Keratinocyte (primary cell): ENCODE measurements around the gene DSG2. TPM values are rescaled to one million over a fixed set of nuclear protein-coding genes. Genes with fewer than 3 reads are reported as not detected.
"Not testable (repeated sequence)": the region's sequence is repeated elsewhere in the genome, so short reads cannot be mapped to it uniquely, and the experiment has no call there.

Experiments used
- DNase-seq: peaks from one replicate; pipeline ENCODE4 v3.0.0-alpha.2; 2011; ENCODE audit warnings: low read depth, missing footprints, low spot score
- FAIRE-seq: peaks from 2 replicates; lab custom pipeline; 2011; peaks lifted over from hg19 to GRCh38; lab: Jason Lieb, UNC
- H2AFZ ChIP-seq: 2 replicates; pipeline ENCODE4 v1.6.0; 2012; ENCODE audit warnings: low read length, control low read depth, inconsistent platforms; ENCODE audit not compliant: control insufficient read depth
- H3K27ac ChIP-seq: 2 replicates; pipeline ENCODE4 v1.5.1; 2011; ENCODE audit warnings: low read length; ENCODE audit not compliant: control insufficient read depth, insufficient read depth
- H3K27me3 ChIP-seq: 3 replicates; pipeline ENCODE4 v1.6.0; 2011; ENCODE audit warnings: low read length; ENCODE audit not compliant: control insufficient read depth, insufficient read depth; ENCODE audit errors: extremely low read depth
- H3K36me3 ChIP-seq, 2 experiments: 2 replicates in 1 of 2; 3 replicates in 1 of 2; pipeline ENCODE4 v1.5.1; 2011; ENCODE audit warnings: low read length in 2 of 2, mild to moderate bottlenecking in 1 of 2; ENCODE audit not compliant: control insufficient read depth in 2 of 2, insufficient read depth in 2 of 2; ENCODE audit errors: extremely low read depth in 1 of 2
- H3K4me1 ChIP-seq: 3 replicates; pipeline ENCODE4 v1.5.1; 2011; ENCODE audit warnings: low read length; ENCODE audit not compliant: control insufficient read depth, insufficient read depth; ENCODE audit errors: extremely low read depth
- H3K4me2 ChIP-seq: 3 replicates; pipeline ENCODE4 v1.6.0; 2011; ENCODE audit warnings: low read depth, low read length; ENCODE audit not compliant: control insufficient read depth, insufficient read depth; ENCODE audit errors: extremely low read depth
- H3K4me3 ChIP-seq, 3 experiments: fragments of 200-600 bp in 1 of 3; sonication (generic) in 1 of 3; 2 replicates in 2 of 3; 3 replicates in 1 of 3; pipeline ENCODE4 v1.5.1; 2011 to 2016; ENCODE audit warnings: low read length in 3 of 3, mild to moderate bottlenecking in 3 of 3, control low read depth in 2 of 3, inconsistent platforms in 1 of 3, low read depth in 1 of 3, mixed read lengths in 1 of 3, mixed run types in 1 of 3, moderate library complexity in 1 of 3; ENCODE audit not compliant: control insufficient read depth in 2 of 3, insufficient read depth in 2 of 3; ENCODE audit errors: extremely low read depth in 1 of 3
- H3K79me2 ChIP-seq: 2 replicates; pipeline ENCODE4 v1.6.0; 2012; ENCODE audit warnings: low read length; ENCODE audit not compliant: control insufficient read depth, insufficient read depth
- H3K9ac ChIP-seq: 3 replicates; pipeline ENCODE4 v1.6.0; 2011; ENCODE audit warnings: low read length; ENCODE audit not compliant: control insufficient read depth, insufficient read depth; ENCODE audit errors: extremely low read depth
- H3K9me1 ChIP-seq: 3 replicates; pipeline ENCODE4 v1.6.0; 2011; ENCODE audit warnings: low read length; ENCODE audit not compliant: control insufficient read depth, insufficient read depth; ENCODE audit errors: extremely low read depth
- H3K9me3 ChIP-seq: 2 replicates; pipeline ENCODE4 v1.5.1; 2012; ENCODE audit warnings: low read depth, low read length; ENCODE audit not compliant: control insufficient read depth
- H4K20me1 ChIP-seq: 3 replicates; pipeline ENCODE4 v1.6.0; 2011; ENCODE audit warnings: low read length; ENCODE audit not compliant: control insufficient read depth, insufficient read depth; ENCODE audit errors: extremely low read depth
- EZH2 ChIP-seq: IDR thresholded peaks from one replicate; pipeline ENCODE4 v1.6.1; 2012; ENCODE audit warnings: inconsistent platforms, mild to moderate bottlenecking, low read length, moderate library complexity
- dilution Hi-C: fragments of 300-500 bp; cut with MboI; formaldehyde crosslinking; loops from one replicate; pipeline ENCODE4 v1.7.0; 2020; ENCODE audit warnings: low sequenced_read_pairs; ENCODE audit not compliant: extremely low pct_ligation_motif_present
- polyA plus RNA-seq, 5 experiments: library from polyadenylated mRNA; depleted of rRNA in 3 of 5; stranded (reverse) in 3 of 5; stranded (forward) in 1 of 5; unstranded in 1 of 5; fragments of >200 nt; gene quantifications; 1 replicate in 1 of 5; 2 replicates in 3 of 5; 3 replicates in 1 of 5; pipeline versions ENCODE4 v1.2.1 to v1.2.3, GENCODE V29; 2011 to 2012; ENCODE audit warnings: missing spikeins in 2 of 5, low read depth in 1 of 5, low replicate concordance in 1 of 5
- TF ChIP-seq, protein P1 (sequence below), 3 experiments: IDR thresholded peaks in 1 of 3; conservative IDR thresholded peaks in 1 of 3; optimal IDR thresholded peaks in 1 of 3; 2 replicates in 2 of 3; 3 replicates in 1 of 3; pipeline versions ENCODE3 to v1.5.1; 2011; ENCODE audit warnings: low read length in 3 of 3, mild to moderate bottlenecking in 3 of 3, moderate library complexity in 2 of 3, control low read depth in 1 of 3, inconsistent platforms in 1 of 3; ENCODE audit not compliant: insufficient read depth in 2 of 3; ENCODE audit errors: extremely low read depth in 1 of 3

Gene DSG2
- polyA plus RNA-seq, 1 donor (not counting 4 experiments of a cell fraction or from before 2014, with no cell fraction given), result 140 TPM

DNA sequence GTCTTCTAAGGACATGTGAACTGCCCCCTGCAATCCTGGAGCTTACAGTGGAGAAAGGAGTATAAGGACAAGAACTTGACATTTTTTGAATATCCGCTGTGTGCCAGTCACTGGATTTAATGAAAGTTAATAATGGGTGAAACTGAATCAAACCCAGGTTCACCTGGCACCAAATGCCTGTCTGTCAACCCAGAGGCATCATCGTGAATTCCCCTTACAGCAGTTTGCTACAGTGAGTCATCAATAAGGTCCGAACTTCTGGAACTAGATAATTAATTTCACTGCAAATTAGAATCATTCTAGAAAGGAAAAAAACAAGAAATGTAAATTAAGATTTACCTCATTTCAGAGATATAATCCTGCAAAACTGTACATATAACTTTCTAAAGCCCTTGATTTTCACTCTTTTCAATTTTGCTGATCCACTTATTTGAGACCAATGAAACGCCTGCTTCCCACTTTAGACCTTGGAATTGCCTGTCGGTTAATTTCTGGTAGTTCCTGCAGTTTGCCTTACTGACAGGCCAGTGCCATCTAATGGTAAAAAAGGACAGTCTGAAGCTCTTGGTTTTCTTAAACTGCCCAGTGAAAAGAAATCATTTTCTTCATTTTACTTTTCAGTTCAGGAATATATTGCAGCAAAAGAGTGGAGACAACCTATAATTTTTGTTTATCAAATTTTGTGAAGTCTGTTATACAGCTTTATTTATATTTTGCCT is 8.2 kb downstream of the DSG2 start:
- TF ChIP-seq EZH2, result no peak
- TF ChIP-seq, protein P1, sequence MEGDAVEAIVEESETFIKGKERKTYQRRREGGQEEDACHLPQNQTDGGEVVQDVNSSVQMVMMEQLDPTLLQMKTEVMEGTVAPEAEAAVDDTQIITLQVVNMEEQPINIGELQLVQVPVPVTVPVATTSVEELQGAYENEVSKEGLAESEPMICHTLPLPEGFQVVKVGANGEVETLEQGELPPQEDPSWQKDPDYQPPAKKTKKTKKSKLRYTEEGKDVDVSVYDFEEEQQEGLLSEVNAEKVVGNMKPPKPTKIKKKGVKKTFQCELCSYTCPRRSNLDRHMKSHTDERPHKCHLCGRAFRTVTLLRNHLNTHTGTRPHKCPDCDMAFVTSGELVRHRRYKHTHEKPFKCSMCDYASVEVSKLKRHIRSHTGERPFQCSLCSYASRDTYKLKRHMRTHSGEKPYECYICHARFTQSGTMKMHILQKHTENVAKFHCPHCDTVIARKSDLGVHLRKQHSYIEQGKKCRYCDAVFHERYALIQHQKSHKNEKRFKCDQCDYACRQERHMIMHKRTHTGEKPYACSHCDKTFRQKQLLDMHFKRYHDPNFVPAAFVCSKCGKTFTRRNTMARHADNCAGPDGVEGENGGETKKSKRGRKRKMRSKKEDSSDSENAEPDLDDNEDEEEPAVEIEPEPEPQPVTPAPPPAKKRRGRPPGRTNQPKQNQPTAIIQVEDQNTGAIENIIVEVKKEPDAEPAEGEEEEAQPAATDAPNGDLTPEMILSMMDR (optimal IDR thresholded peaks at IDR 0.05 in 1 of 3, IDR thresholded peaks at IDR 0.05 in 1 of 3, conservative IDR thresholded peaks at IDR 0.05 in 1 of 3; ENCODE audit: extremely low read depth in 1 of 3, insufficient read depth in 2 of 3, low read length in 3 of 3), result peak; percentile 32 to 46 (median 43)
- DNase-seq (no peak), FAIRE-seq (peak; percentile 84)
- dilution Hi-C loops, result no loop called here
- Histone ChIP-seq H3K27ac (peak overlapping the region; percentile 44), H3K27me3 (no peaks in the 10 kb centered on the region), H3K36me3 (peaks cover 0 to 5% of the 10 kb centered on the region in 2 experiments), H3K9me3 (no peaks in the 10 kb centered on the region), H3K9me1 (no peaks in the 10 kb centered on the region), H3K4me3 (no peak overlapping the region), H4K20me1 (peaks cover 3% of the 10 kb centered on the region), H3K9ac (no peak overlapping the region), H3K4me2 (peak overlapping the region; percentile 44), H3K79me2 (peaks cover 76% of the 10 kb centered on the region), H2AFZ (no peak overlapping the region), H3K4me1 (peaks cover 45% of the 10 kb centered on the region)

DNA sequence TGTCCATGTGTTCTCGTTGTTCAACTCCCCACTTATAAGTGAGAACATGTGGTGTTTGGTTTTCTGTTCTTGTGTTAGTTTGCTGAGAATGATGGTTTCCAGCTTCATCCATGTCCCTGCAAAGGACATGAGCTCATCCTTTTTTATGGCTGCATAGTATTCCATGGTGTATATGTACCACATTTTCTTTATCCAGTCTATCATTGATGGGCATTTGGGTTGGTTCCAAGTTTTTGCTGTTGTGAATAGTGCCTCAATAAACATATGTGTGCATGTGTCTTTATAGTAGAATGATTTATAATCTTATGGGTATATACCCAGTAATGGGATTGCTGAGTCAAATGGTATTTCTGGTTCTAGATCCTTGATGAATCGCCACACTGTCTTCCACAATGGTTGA is 9.1 kb downstream of the DSG2 start:
- dilution Hi-C loops, FAIRE-seq: not testable (repeated sequence)
- H3K79me2 ChIP-seq, result peaks cover 76% of the 10 kb centered on the region

More for the DNA sequence above, 9.1 kb downstream of the DSG2 start:
- not testable (repeated sequence) for H3K9me3 ChIP-seq, H3K4me2 ChIP-seq, H3K27me3 ChIP-seq, H3K9ac ChIP-seq, H3K9me1 ChIP-seq, H3K27ac ChIP-seq, H4K20me1 ChIP-seq, DNase-seq, H2AFZ ChIP-seq, H3K4me3 ChIP-seq, H3K36me3 ChIP-seq
- peaks cover 49% of the 10 kb centered on the region for H3K4me1 ChIP-seq
